ENCODE results near the gene KDM4E. TPM values are rescaled to one million over a fixed set of nuclear protein-coding genes. Genes with fewer than 3 reads are reported as not detected.

The KDM4E gene
- polyA plus RNA-seq, 1 donor (not counting 4 experiments of a cell fraction or from before 2014, with no cell fraction given) = not detected

GRCh38 chr11:95065336-95065735 lies 40.3 kb downstream of the KDM4E start:
- Histone ChIP-seq H3K9me1 (ENCODE audit: control insufficient read depth, extremely low read depth, insufficient read depth, low read length) (no peaks in the 10 kb centered on the region), H3K9me3 (ENCODE audit: control insufficient read depth, low read depth, low read length) (no peaks in the 10 kb centered on the region), H3K4me1 (ENCODE audit: control insufficient read depth, extremely low read depth, insufficient read depth, low read length) (peaks cover 19% of the 10 kb centered on the region), H3K4me3 (ENCODE audit: control insufficient read depth in 2 of 3, extremely low read depth in 1 of 3, insufficient read depth in 2 of 3, low read depth in 1 of 3, low read length in 3 of 3) (no peak overlapping the region), H4K20me1 (ENCODE audit: control insufficient read depth, extremely low read depth, insufficient read depth, low read length) (no peaks in the 10 kb centered on the region), H3K9ac (ENCODE audit: control insufficient read depth, extremely low read depth, insufficient read depth, low read length) (no peak overlapping the region), H3K27ac (ENCODE audit: control insufficient read depth, insufficient read depth, low read length) (no peak overlapping the region), H3K4me2 (ENCODE audit: control insufficient read depth, extremely low read depth, insufficient read depth, low read depth, low read length) (no peak overlapping the region), H3K79me2 (ENCODE audit: control insufficient read depth, insufficient read depth, low read length) (peaks cover 26% of the 10 kb centered on the region), H2AFZ (ENCODE audit: control insufficient read depth, low read length) (no peak overlapping the region), H3K36me3 (ENCODE audit: control insufficient read depth in 2 of 2, extremely low read depth in 1 of 2, insufficient read depth in 2 of 2, low read length in 2 of 2) (no peaks in the 10 kb centered on the region), H3K27me3 (ENCODE audit: control insufficient read depth, extremely low read depth, insufficient read depth, low read length) (no peaks in the 10 kb centered on the region)
- TF ChIP-seq EZH2 (IDR thresholded peaks at IDR 0.05; ENCODE audit: low read length) = no peak
- no peak for TF ChIP-seq CTCF (optimal IDR thresholded peaks at IDR 0.05 in 1 of 3, IDR thresholded peaks at IDR 0.05 in 1 of 3, conservative IDR thresholded peaks at IDR 0.05 in 1 of 3; ENCODE audit: extremely low read depth in 1 of 3, insufficient read depth in 2 of 3, low read length in 3 of 3)
- DNase-seq (ENCODE audit: low read depth, low spot score) (no peak), FAIRE-seq (peak; percentile 81)
- dilution Hi-C loops (cut with MboI; ENCODE audit: extremely low pct_ligation_motif_present, low sequenced_read_pairs) = no loop called here

GRCh38 chr11:95066716-95067038 lies 41.6 kb downstream of the KDM4E start, which contains the start of gene SRSF8:
TSS of gene SRSF8 (plus strand) at chr11:95066919. CDS start at chr11:95067227, 308 bp downstream.
- peak within 1 kb of the TSS; percentile 76 for H2AFZ ChIP-seq (ENCODE audit: control insufficient read depth, low read length)
- no peaks in the 10 kb centered on the region for H3K9me1 ChIP-seq (ENCODE audit: control insufficient read depth, extremely low read depth, insufficient read depth, low read length)
- H3K4me1 ChIP-seq (ENCODE audit: control insufficient read depth, extremely low read depth, insufficient read depth, low read length) = peaks cover 19% of the 10 kb centered on the region
- H3K27me3 ChIP-seq (ENCODE audit: control insufficient read depth, extremely low read depth, insufficient read depth, low read length) = no peaks in the 10 kb centered on the region
- H3K9me3 ChIP-seq (ENCODE audit: control insufficient read depth, low read depth, low read length) = no peaks in the 10 kb centered on the region
- H3K9ac ChIP-seq (ENCODE audit: control insufficient read depth, extremely low read depth, insufficient read depth, low read length) = peak within 1 kb of the TSS; percentile 93
- H3K4me3 ChIP-seq (ENCODE audit: control insufficient read depth in 2 of 3, extremely low read depth in 1 of 3, insufficient read depth in 2 of 3, low read depth in 1 of 3, low read length in 3 of 3) = peak within 1 kb of the TSS; percentile 69 to 100 (median 99)
- TF ChIP-seq CTCF (optimal IDR thresholded peaks at IDR 0.05 in 1 of 3, IDR thresholded peaks at IDR 0.05 in 1 of 3, conservative IDR thresholded peaks at IDR 0.05 in 1 of 3; ENCODE audit: extremely low read depth in 1 of 3, insufficient read depth in 2 of 3, low read length in 3 of 3) = no peak
- TF ChIP-seq EZH2 (IDR thresholded peaks at IDR 0.05; ENCODE audit: low read length) = no peak
- dilution Hi-C loops (cut with MboI; ENCODE audit: extremely low pct_ligation_motif_present, low sequenced_read_pairs) = no loop called here
- H3K27ac ChIP-seq (ENCODE audit: control insufficient read depth, insufficient read depth, low read length) = peak within 1 kb of the TSS; percentile 90
- peaks cover 31% of the 10 kb centered on the region for H3K79me2 ChIP-seq (ENCODE audit: control insufficient read depth, insufficient read depth, low read length)
- DNase-seq (ENCODE audit: low read depth, low spot score) (no peak), FAIRE-seq (peak; percentile 59)
- H3K36me3 ChIP-seq (ENCODE audit: control insufficient read depth in 2 of 2, extremely low read depth in 1 of 2, insufficient read depth in 2 of 2, low read length in 2 of 2) = no peaks in the 10 kb centered on the region
- H3K4me2 ChIP-seq (ENCODE audit: control insufficient read depth, extremely low read depth, insufficient read depth, low read depth, low read length) = peak within 1 kb of the TSS; percentile 85
- H4K20me1 ChIP-seq (ENCODE audit: control insufficient read depth, extremely low read depth, insufficient read depth, low read length) = no peaks in the 10 kb centered on the region
